ENCODE data around the gene SMARCAL1.

Gene SMARCAL1

DNA sequence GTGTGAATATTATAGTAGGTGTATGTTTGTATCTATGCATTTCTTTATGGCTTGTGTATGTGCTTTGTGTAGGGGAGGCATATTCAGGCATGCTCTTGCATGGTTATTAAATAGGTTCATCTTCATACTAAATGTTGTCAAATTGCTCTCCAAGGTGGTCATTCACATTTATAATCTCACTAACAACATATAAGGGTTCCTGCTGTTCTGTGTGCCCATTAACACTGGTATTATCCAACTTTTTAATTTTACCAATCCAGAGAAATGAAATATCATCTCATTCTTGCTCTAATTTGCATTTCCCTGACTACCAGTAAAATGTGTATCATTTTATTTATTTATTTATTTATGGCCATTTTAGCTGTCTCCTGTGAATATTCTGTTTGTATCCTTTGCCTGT, 57.4 kb downstream of the SMARCAL1 start:
- TF ChIP-seq, protein P1, sequence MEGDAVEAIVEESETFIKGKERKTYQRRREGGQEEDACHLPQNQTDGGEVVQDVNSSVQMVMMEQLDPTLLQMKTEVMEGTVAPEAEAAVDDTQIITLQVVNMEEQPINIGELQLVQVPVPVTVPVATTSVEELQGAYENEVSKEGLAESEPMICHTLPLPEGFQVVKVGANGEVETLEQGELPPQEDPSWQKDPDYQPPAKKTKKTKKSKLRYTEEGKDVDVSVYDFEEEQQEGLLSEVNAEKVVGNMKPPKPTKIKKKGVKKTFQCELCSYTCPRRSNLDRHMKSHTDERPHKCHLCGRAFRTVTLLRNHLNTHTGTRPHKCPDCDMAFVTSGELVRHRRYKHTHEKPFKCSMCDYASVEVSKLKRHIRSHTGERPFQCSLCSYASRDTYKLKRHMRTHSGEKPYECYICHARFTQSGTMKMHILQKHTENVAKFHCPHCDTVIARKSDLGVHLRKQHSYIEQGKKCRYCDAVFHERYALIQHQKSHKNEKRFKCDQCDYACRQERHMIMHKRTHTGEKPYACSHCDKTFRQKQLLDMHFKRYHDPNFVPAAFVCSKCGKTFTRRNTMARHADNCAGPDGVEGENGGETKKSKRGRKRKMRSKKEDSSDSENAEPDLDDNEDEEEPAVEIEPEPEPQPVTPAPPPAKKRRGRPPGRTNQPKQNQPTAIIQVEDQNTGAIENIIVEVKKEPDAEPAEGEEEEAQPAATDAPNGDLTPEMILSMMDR (conservative IDR thresholded peaks at IDR 0.05; ENCODE audit: low read depth, low read length), result no peak
- no peak for DNase-seq (ENCODE audit: low read depth)
- no peak overlapping the region for H3K4me3 ChIP-seq (ENCODE audit: low read depth, low read length)

DNA sequence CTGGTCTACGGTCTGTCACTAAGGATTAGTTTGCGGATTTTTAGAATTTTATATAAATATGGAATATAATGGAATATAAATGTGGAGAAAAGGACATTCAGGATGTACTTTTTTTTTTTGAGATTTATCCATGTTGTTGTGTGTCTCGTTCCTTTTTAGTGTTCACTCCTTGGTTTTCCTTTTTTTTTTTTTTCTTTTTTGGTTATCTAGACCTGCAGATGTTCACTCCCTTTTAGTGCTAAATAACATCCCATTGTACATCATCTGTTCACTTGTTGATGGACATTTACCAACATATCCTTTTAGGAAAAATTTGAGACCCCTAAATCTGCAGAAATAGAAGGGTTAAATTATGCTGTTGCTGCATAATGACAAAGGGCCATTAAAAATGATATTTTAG, 60.9 kb downstream of the SMARCAL1 start:
- TF ChIP-seq, protein P1 (conservative IDR thresholded peaks at IDR 0.05; ENCODE audit: low read depth, low read length), result no peak
- H3K4me3 ChIP-seq (ENCODE audit: low read depth, low read length), result no peak overlapping the region
- no peak for DNase-seq (ENCODE audit: low read depth)

DNA sequence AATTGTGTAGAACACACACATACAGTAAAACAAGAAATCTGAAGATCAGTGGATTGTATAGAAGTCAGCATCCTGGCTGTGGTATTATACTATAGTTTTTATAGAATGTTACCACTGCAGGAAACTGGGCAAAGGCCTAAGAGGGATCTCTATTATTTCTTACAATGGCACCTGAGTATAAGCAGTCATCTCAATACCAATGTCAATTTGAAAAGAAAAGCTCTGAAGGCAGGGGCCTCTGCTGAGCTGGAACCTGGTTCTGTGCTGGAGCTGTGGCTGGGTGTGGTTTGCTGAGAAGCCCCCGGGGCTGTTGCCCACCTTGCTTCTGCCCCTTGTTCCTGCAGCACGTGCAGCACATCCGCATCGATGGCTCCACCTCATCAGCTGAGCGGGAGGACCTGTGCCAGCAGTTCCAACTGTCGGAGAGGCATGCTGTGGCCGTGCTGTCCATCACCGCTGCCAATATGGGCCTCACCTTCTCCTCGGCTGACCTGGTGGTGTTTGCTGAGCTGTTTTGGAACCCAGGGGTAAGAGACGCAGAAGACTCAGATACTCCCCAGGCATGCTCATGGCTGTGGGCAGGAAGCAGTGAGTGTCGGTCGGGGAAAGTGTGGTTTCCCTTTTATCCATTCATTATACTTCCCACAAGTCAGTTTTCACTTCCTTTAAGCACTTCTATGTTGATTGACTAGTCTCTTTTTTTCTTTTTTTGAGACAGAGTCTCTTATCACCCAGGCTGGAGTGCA, 62.8 kb downstream of the SMARCAL1 start:
- no peak for DNase-seq (ENCODE audit: low read depth)
- TF ChIP-seq, protein P1 (conservative IDR thresholded peaks at IDR 0.05; ENCODE audit: low read depth, low read length), result no peak
- H3K4me3 ChIP-seq (ENCODE audit: low read depth, low read length), result no peak overlapping the region

DNA sequence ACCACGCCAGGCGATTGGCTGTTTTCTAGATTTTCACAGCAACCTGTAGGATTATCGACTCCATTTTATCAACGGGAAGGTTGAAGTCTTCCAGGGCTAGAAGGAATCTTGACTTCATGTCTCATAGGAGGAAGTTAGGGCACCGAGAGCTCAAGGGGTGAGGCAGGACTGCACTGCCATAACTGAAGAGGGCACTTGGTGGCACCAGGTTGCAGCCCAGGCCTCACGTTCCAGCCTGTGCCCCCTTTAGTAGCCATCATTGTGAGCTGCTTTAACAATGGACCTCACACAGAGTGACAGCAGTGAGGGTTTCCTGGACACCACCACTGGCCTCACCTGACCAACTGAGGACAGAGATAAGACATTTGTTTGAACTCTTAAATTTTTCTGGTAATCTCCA, 63.5 kb downstream of the SMARCAL1 start:
- no peak for DNase-seq (ENCODE audit: low read depth)
- H3K4me3 ChIP-seq (ENCODE audit: low read depth, low read length), result no peak overlapping the region
- TF ChIP-seq, protein P1 (conservative IDR thresholded peaks at IDR 0.05; ENCODE audit: low read depth, low read length), result no peak

DNA sequence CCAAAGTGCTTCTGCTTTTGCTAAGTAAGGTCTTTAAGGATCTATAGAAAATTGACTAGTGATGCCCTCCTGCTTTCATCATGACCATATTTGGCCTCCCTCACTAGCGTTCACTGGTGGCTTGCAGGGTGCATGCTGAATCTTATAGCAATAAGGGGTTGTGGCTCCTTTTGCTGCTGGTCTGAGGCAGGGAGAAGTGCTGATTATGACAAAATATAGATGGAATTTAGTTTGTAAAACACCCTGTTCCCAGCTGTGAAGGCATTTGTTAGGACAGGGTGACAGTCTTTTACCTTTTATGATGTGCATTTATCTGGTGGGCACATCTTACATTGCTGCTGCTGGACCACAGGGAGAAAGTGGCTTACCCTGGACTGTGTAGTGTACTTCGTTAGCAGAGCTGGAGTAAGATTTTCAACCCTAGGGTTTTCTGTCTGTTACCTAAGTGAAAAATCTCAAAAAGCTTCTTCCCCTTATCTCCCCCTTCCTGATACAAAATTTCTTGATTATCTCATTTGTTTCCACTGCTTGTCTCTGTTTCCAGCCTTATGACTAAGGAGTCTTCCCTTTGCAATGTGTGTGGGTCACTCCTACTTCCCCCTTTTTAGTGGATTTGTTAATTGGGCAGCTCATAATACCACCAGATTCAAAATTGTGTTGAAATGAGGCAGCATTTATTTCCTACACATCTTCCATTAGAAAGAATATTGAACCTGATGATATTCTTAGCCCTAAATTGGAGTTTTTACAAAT, 65.2 kb downstream of the SMARCAL1 start:
- no peak for DNase-seq (ENCODE audit: low read depth)
- TF ChIP-seq, protein P1 (conservative IDR thresholded peaks at IDR 0.05; ENCODE audit: low read depth, low read length), result no peak

DNA sequence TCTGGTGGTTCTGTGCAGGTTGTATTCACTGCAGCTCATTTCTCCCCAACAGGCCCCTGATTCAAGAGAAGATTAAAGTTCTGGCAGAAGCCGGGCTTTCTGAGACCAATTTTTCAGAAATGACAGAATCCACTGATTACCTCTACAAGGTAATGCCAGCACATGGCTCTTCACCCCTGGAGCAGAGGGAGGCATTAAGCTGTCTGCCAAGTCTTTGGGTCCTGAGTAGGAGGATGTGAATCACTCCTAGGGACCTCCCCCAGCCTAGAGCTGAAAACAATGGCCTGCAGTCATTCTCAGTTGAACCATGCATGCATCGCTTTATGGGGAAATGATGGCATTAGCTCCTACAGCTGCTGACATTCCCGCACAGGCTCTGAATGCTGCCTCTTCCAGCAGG, 65.9 kb downstream of the SMARCAL1 start:
- peak; percentile 61 for DNase-seq (ENCODE audit: low read depth)
- TF ChIP-seq, protein P1 (conservative IDR thresholded peaks at IDR 0.05; ENCODE audit: low read depth, low read length), result no peak
- no peak overlapping the region for H3K4me3 ChIP-seq (ENCODE audit: low read depth, low read length)

More for the DNA sequence above, 65.2 kb downstream of the SMARCAL1 start:
- no peak overlapping the region for H3K4me3 ChIP-seq (ENCODE audit: low read depth, low read length)

All from choroid plexus epithelial cell (primary cell).